ENCODE measurements around the gene CMTM8.
A peak's percentile ranks its signal among the peaks of the same experiment; 100 is the strongest.

Gene CMTM8

DNA sequence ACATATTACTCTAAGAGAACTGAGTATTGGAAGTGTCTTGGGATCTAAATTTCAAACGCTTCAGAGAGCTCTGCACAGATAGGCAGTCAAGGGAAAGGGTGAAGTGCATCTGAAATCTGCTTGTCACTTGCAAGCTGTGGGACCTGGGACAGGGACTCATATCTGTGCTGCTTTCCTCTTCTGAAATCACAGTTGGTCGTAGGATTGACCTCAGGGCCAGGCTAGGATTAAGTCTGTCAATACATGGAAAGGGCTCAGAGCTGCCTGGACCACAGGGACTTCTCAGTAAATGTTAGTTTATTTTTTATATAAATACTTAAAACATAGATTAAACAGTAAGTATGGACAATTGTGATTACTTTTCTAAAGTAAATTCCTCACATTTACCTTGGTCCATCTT lies 78.5 kb downstream of the CMTM8 start:
- no peak for DNase-seq (ENCODE audit: insufficient read length, low spot score)
- peak; percentile 68 for FAIRE-seq
- TF ChIP-seq, protein P1, sequence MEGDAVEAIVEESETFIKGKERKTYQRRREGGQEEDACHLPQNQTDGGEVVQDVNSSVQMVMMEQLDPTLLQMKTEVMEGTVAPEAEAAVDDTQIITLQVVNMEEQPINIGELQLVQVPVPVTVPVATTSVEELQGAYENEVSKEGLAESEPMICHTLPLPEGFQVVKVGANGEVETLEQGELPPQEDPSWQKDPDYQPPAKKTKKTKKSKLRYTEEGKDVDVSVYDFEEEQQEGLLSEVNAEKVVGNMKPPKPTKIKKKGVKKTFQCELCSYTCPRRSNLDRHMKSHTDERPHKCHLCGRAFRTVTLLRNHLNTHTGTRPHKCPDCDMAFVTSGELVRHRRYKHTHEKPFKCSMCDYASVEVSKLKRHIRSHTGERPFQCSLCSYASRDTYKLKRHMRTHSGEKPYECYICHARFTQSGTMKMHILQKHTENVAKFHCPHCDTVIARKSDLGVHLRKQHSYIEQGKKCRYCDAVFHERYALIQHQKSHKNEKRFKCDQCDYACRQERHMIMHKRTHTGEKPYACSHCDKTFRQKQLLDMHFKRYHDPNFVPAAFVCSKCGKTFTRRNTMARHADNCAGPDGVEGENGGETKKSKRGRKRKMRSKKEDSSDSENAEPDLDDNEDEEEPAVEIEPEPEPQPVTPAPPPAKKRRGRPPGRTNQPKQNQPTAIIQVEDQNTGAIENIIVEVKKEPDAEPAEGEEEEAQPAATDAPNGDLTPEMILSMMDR (IDR thresholded peaks at IDR 0.05; ENCODE audit: insufficient read depth, missing control alignments): no peak

DNA sequence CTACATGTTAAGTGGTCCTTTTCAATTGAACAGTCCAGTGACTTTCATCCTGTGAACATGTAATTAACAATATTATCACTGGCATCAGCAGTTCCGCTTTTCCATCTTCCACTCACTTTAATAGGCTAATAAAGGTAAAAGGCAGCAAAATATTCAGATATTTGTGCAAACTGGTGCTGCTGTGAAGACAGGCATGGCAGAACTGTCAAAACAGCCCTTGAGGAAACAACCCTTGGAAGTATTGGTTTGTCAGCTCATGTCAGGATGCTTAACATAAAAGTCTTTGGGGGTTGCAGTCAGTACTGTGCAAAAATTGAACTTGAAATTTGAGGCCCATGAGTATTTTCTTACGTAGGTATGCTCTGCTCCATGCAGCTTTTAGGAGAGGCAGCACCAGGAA lies 81.1 kb downstream of the CMTM8 start:
- DNase-seq (ENCODE audit: insufficient read length, low spot score): no peak
- FAIRE-seq: no peak
- TF ChIP-seq, protein P1 (IDR thresholded peaks at IDR 0.05; ENCODE audit: insufficient read depth, missing control alignments): no peak

DNA sequence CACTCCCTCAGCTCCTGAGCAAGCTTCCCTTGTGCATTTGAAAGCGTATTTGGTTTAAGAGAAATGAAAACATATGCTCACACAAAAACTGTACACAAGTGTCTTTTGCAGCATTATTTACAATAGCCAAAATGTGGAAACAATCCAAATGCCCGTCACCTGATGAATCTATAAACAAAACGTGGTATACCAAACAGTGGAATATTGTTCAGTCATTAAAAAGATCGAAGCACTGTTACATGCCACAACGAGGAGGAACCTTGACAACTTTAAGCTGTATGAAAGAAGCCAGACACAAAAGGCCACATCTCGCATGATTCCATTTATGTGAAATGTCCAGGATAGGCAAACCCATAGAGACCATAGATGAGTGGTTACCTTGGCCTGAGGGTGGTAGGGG lies 81.6 kb downstream of the CMTM8 start:
- FAIRE-seq (no peak), DNase-seq (ENCODE audit: insufficient read length, low spot score) (no peak)
- TF ChIP-seq, protein P1 (IDR thresholded peaks at IDR 0.05; ENCODE audit: insufficient read depth, missing control alignments): no peak

DNA sequence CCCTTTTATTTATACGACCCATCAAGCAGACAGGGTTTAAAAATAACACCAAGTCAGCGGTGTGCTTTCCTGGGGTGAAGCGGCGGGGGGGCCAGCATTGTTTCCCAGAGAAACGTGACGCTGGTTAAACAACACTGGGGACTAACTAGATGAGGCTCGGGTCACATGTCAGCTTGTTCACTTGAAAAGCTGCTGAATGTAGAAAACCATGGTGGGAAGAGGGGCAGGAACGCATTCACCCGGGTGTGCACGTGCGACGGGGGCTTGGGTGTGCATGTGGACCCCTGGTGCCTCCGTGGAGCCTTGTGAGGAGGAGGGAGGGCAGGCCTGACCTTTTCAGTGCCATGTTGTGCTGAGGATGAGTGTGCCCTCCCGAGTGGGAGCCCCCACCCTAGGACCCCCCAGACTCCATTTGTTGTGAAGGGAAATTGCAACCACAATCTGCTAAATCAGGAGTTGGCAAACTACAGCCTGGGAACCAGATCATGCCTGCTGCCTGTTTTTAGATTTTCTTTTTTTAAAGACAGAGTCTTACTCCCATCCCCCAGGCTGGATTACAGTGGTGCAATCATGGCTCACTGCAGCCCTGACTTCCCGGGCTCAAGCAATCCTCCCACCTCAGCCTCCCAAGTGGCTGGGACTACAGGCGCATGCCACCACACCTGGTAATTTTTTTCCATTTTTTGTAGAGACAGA lies 82.8 kb downstream of the CMTM8 start:
- DNase-seq (ENCODE audit: insufficient read length, low spot score) (no peak), FAIRE-seq (no peak)
- TF ChIP-seq, protein P1 (IDR thresholded peaks at IDR 0.05; ENCODE audit: insufficient read depth, missing control alignments): no peak

DNA sequence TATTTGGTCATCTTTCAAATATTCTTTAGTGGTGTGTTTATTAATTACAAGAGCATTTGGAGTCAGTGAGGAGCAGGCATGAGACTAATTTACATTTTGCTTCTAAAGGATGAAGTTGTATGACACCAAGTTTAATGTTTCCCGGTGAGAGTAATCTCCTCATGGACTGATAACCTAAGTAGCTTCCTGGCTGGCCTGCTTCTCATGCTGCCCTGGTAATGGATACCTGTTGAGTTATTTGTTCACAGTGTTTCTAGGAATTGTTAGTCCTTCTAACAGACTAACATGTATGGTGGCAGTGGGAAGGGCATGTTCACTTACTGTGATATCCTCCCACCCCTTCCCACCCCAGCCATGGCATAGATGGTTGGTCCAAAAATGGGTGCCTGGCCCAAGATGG lies 83.8 kb downstream of the CMTM8 start:
- FAIRE-seq (no peak), DNase-seq (ENCODE audit: insufficient read length, low spot score) (no peak)
- TF ChIP-seq, protein P1 (IDR thresholded peaks at IDR 0.05; ENCODE audit: insufficient read depth, missing control alignments): no peak

DNA sequence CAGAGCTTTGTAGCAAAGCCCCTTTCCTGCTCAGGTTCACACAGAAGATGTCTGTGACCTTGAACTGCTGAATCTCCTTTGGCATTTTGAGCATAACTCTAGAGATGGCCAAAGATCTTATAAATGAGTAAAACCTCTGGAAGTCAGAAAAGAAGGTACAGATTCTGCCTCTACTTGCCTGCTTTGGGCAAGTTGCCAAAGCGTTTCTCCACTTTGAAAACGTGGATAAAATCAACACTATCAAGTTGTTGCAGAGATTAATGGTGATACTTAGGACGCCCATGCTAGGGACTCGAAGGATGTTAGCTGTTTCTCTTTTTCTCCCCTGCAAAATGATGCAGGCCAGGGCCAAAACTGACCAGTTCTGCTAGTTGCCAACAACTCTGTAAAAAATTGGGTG lies 85.1 kb downstream of the CMTM8 start:
- FAIRE-seq (no peak), DNase-seq (ENCODE audit: insufficient read length, low spot score) (no peak)
- TF ChIP-seq, protein P1 (IDR thresholded peaks at IDR 0.05; ENCODE audit: insufficient read depth, missing control alignments): no peak

DNA sequence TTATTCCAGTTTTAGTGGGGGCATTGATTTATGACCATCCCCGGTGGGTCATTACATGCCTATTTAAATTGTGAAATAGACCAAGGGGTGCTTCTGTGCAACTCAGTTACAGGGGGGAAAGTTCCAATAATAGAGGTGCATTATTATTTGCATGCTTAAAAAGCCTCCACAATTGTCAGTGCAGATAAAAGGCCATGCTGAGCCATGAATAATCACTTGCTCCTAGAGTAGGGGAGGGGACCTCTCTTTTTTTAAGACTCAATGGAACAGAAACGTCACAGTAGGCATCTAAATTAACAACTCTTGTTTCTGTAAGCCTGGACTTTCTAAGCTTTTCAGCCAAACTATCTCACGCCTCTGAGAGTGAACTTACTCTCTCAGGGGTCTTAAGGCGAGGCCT lies 86.7 kb downstream of the CMTM8 start:
- TF ChIP-seq, protein P1 (IDR thresholded peaks at IDR 0.05; ENCODE audit: insufficient read depth, missing control alignments): no peak
- DNase-seq (ENCODE audit: insufficient read length, low spot score): no peak
- no peak for FAIRE-seq

Measured in D721Med (cell line).